Urinary bladder (tissue), 4 donors: ENCODE measurements around the gene OTOG. TPM values are rescaled to one million over a fixed set of nuclear protein-coding genes. Genes with fewer than 3 reads are reported as not detected.

Experiments
- DNase-seq: peaks from one replicate; pipeline ENCODE4 v3.0.0-alpha.2; 2015; ENCODE audit errors: extremely low spot score
- H3K27ac ChIP-seq: one replicate; pipeline ENCODE4 v1.5.1; 2013; ENCODE audit warnings: low read depth, mild to moderate bottlenecking, moderate library complexity
- H3K36me3 ChIP-seq: one replicate; pipeline ENCODE4 v1.6.1; 2013; ENCODE audit warnings: mild to moderate bottlenecking, moderate library complexity; ENCODE audit not compliant: insufficient read depth
- H3K4me1 ChIP-seq: one replicate; pipeline ENCODE4 v1.6.1; 2013; ENCODE audit warnings: mild to moderate bottlenecking, moderate library complexity; ENCODE audit not compliant: insufficient read depth
- H3K4me3 ChIP-seq: one replicate; pipeline ENCODE4 v1.5.1; 2013; ENCODE audit warnings: low read depth, low read length
- WGBS: extraction: QIAGEN DNeasy Blood & Tissue Kit; methylation state at CpG from one replicate; pipeline ENCODE4 v1.1.7; 2013; 5-methylcytosine and 5-hydroxymethylcytosine counted together
- polyA plus RNA-seq: library from polyadenylated mRNA; stranded (reverse); fragments of 200-250 nt; gene quantifications from one replicate; pipeline ENCODE4 v1.2.3, GENCODE V29; 2013
- total RNA-seq: library from RNA; depleted of rRNA; stranded (reverse); fragments of >200 nt; gene quantifications from one replicate; pipeline ENCODE4 v1.2.3, GENCODE V29; 2014
- donor health status: healthy with polysubstance abuse.
- donor health status: healthy.

OTOG gene
- total and polyA plus RNA-seq, 2 donors: 0.05 TPM; not detected in 1

- 84% methylated on average over 4 of the region's 4 CpGs for whole genome bisulfite sequencing
- DNase-seq: no peak
- Histone ChIP-seq H3K4me3 (no peak overlapping the region), H3K4me1 (no peaks in the 10 kb centered on the region), H3K27ac (no peak overlapping the region), H3K36me3 (no peaks in the 10 kb centered on the region)
Observed at GRCh38 chr11:17525570-17525969, 21.5 kb upstream of the OTOG start.

DNA sequence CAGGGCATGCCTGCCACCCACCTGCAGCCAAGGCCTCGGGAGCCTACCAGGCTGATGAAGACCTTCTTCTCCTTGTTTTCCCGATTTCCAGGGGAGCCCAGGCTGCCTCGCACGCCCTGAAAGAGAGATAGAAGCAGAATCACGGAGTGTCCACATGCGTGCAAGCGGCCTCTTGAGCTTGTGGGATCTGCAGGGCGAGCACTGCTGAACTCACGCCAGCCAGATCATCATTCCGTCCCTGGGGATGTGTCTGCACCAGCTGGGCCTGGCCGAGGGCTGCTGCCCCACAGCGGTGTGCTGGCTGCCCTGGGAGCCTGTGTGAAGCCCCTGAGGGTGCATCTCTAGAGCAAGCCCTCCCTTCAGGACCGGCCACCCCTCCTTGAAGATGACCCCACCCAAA lies 20.7 kb upstream of the OTOG start:
- H3K27ac ChIP-seq: no peak overlapping the region
- H3K4me1 ChIP-seq: no peaks in the 10 kb centered on the region
- WGBS: 87% methylated on average over 13 of the region's 13 CpGs
- H3K4me3 ChIP-seq: no peak overlapping the region
- DNase-seq: no peak
- no peaks in the 10 kb centered on the region for H3K36me3 ChIP-seq

DNA sequence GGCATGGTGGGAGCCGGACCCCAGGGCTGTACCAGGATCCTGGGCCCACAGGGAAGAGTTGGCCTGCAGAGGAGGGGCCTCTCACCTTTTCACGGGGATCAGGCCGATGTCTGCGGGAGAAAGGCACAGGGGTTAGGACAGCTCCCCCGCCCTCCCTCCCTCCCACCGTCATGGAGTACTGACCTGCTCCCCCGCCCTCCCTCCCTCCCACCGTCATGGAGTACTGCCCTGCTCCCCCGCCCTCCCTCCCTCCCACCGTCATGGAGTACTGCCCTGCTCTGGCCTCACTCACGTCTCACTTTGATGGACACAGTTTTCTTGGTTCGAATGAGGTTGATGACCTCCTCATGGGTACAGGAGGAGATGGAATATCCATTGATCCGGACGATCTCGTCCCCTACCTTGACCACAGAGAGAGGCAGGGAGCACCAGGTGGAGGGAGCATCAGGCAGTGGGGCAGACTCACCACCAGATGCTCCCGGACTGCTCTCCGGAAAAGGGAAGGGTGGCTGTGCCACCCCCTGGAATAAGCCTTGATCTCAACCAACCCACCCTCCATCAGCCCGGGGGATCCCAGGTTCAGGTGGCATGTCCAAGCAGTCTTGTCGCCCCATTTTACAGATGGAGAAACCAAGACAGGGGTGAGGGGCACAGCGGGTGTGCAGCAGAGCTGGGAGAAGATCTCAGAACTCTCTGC lies 20.0 kb upstream of the OTOG start:
- Histone ChIP-seq H3K36me3 (no peaks in the 10 kb centered on the region), H3K27ac (no peak overlapping the region), H3K4me1 (no peaks in the 10 kb centered on the region), H3K4me3 (no peak overlapping the region)
- WGBS: 88% methylated on average over 20 of the region's 20 CpGs
- DNase-seq: no peak

GRCh38 chr11:17527628-17527995 lies 19.4 kb upstream of the OTOG start:
- no peak overlapping the region for H3K27ac ChIP-seq
- WGBS: 73% methylated on average over 3 of the region's 3 CpGs
- H3K4me1 ChIP-seq: no peaks in the 10 kb centered on the region
- H3K4me3 ChIP-seq: no peak overlapping the region
- no peaks in the 10 kb centered on the region for H3K36me3 ChIP-seq
- no peak for DNase-seq

GRCh38 chr11:17528181-17528691 lies 18.8 kb upstream of the OTOG start:
- H3K4me1 ChIP-seq: no peaks in the 10 kb centered on the region
- H3K4me3 ChIP-seq: no peak overlapping the region
- 42% methylated on average over 9 of the region's 9 CpGs for WGBS
- DNase-seq: no peak
- no peaks in the 10 kb centered on the region for H3K36me3 ChIP-seq
- no peak overlapping the region for H3K27ac ChIP-seq

- WGBS: 75% methylated on average over 14 of the region's 14 CpGs
- no peaks in the 10 kb centered on the region for H3K36me3 ChIP-seq
- no peak for DNase-seq
Observed at GRCh38 chr11:17528906-17529843, 17.9 kb upstream of the OTOG start.

DNA sequence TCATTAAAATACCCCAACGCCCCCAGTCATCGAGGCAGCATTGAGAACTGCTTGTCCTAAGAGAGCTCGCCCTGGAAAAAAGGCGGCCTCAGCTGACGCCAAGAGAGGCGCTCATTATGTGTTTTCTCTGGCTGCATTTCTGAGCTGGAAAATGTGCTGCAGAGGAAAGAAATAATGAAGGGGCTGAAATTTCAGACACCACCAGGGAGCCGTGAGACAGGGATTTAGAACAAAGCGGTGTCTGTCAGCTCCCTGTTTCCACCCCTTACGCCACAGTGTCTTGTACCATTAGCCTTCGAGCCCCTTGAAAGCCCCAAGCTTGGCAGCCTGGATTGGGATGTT lies 17.2 kb upstream of the OTOG start:
- Histone ChIP-seq H3K27ac (no peak overlapping the region), H3K36me3 (no peaks in the 10 kb centered on the region), H3K4me3 (no peak overlapping the region), H3K4me1 (no peaks in the 10 kb centered on the region)
- 68% methylated on average over 10 of the region's 10 CpGs for WGBS
- DNase-seq: no peak

More at GRCh38 chr11:17528906-17529843, 17.9 kb upstream of the OTOG start:
- no peak overlapping the region for H3K27ac ChIP-seq
- H3K4me1 ChIP-seq: no peaks in the 10 kb centered on the region
- H3K4me3 ChIP-seq: no peak overlapping the region

GRCh38 chr11:17531071-17531600 lies 15.9 kb upstream of the OTOG start:
- WGBS: 86% methylated on average over 22 of the region's 22 CpGs
- Histone ChIP-seq H3K27ac (no peak overlapping the region), H3K36me3 (no peaks in the 10 kb centered on the region), H3K4me3 (no peak overlapping the region), H3K4me1 (no peaks in the 10 kb centered on the region)
- no peak for DNase-seq

- Histone ChIP-seq H3K27ac (no peak overlapping the region), H3K4me1 (no peaks in the 10 kb centered on the region), H3K4me3 (no peak overlapping the region), H3K36me3 (no peaks in the 10 kb centered on the region)
- WGBS: 40% methylated on average over 6 of the region's 6 CpGs
- no peak for DNase-seq
Observed at GRCh38 chr11:17531636-17532113, 15.4 kb upstream of the OTOG start.

- no peak overlapping the region for H3K4me3 ChIP-seq
- H3K27ac ChIP-seq: no peak overlapping the region
- no peaks in the 10 kb centered on the region for H3K36me3 ChIP-seq
- WGBS: 73% methylated on average over 2 of the region's 2 CpGs
- no peaks in the 10 kb centered on the region for H3K4me1 ChIP-seq
- DNase-seq: no peak
Observed at GRCh38 chr11:17532784-17533183, 14.3 kb upstream of the OTOG start.

GRCh38 chr11:17533341-17533740 lies 13.7 kb upstream of the OTOG start:
- H3K4me1 ChIP-seq: no peaks in the 10 kb centered on the region
- WGBS: 90% methylated on average over 6 of the region's 6 CpGs
- DNase-seq: no peak
- no peak overlapping the region for H3K4me3 ChIP-seq
- no peaks in the 10 kb centered on the region for H3K36me3 ChIP-seq
- no peak overlapping the region for H3K27ac ChIP-seq

GRCh38 chr11:17533778-17534415 lies 13.2 kb upstream of the OTOG start:
- DNase-seq: no peak
- no peaks in the 10 kb centered on the region for H3K4me1 ChIP-seq
- no peak overlapping the region for H3K27ac ChIP-seq
- H3K36me3 ChIP-seq: no peaks in the 10 kb centered on the region
- WGBS: 74% methylated on average over 11 of the region's 11 CpGs
- no peak overlapping the region for H3K4me3 ChIP-seq

GRCh38 chr11:17535488-17535887 lies 11.6 kb upstream of the OTOG start:
- no peak overlapping the region for H3K27ac ChIP-seq
- no peaks in the 10 kb centered on the region for H3K36me3 ChIP-seq
- no peak for DNase-seq
- H3K4me3 ChIP-seq: no peak overlapping the region
- 88% methylated on average over 3 of the region's 3 CpGs for WGBS
- no peaks in the 10 kb centered on the region for H3K4me1 ChIP-seq
